CD4-positive, alpha-beta T cell (primary cell): ENCODE measurements around the gene TRAPPC6A. TPM values are rescaled to one million over a fixed set of nuclear protein-coding genes. Genes with fewer than 3 reads are reported as not detected.

ENCODE experiments used
- ATAC-seq: fragments of 200-7000 bp; cut with Tn5 transposase; one replicate; pipeline ENCODE4 v1.10.0; 2022; ENCODE audit warnings: mild to moderate bottlenecking; ENCODE audit not compliant: poor library complexity
- CTCF ChIA-PET: fragments of 350-600 bp; sonication (Branson Sonifier 250); formaldehyde crosslinking; loops from one replicate; lab custom pipeline; 2021; ENCODE audit warnings: antibody characterized with exemption, inconsistent platforms; lab: Charles Lee
- POLR2A ChIA-PET: fragments of 350-600 bp; sonication (Branson Sonifier 250); formaldehyde crosslinking; loops from one replicate; lab custom pipeline; 2021; ENCODE audit warnings: antibody characterized with exemption, inconsistent platforms; lab: Charles Lee
- DNase-seq, 14 experiments: peaks; one replicate each; pipeline ENCODE4 v3.0.0-alpha.2; 2013 to 2020; ENCODE audit warnings: mixed read lengths in 2 of 14
- H3K27ac ChIP-seq, 2 donors: one replicate each; pipeline versions ENCODE4 v1.5.1 to v1.7.0; 2013; ENCODE audit warnings: low read length in 2 of 2, low read depth in 1 of 2, mild to moderate bottlenecking in 1 of 2
- H3K27me3 ChIP-seq, 2 experiments: 1 replicate in 1 of 2; 2 replicates in 1 of 2; pipeline versions ENCODE4 v1.6.1 to v1.7.0; 2013; ENCODE audit warnings: low read length in 2 of 2, control low read depth in 1 of 2, mild to moderate bottlenecking in 1 of 2, moderate library complexity in 1 of 2; ENCODE audit not compliant: insufficient read depth in 2 of 2, control insufficient read depth in 1 of 2
- H3K36me3 ChIP-seq: one replicate; pipeline ENCODE4 v1.6.1; 2013; ENCODE audit warnings: low read length, control low read depth; ENCODE audit not compliant: insufficient read depth
- H3K4me1 ChIP-seq: one replicate; pipeline ENCODE4 v1.6.1; 2013; ENCODE audit warnings: low read length, control low read depth; ENCODE audit not compliant: insufficient read depth
- H3K4me3 ChIP-seq: one replicate; pipeline ENCODE4 v1.5.1; 2013; ENCODE audit warnings: mild to moderate bottlenecking, low read length, moderate library complexity
- H3K9me3 ChIP-seq, 2 experiments: 1 replicate in 1 of 2; 2 replicates in 1 of 2; pipeline versions ENCODE4 v1.6.1 to v1.7.0; 2013; ENCODE audit warnings: low read length in 2 of 2, mild to moderate bottlenecking in 2 of 2, control low read depth in 1 of 2, moderate library complexity in 1 of 2; ENCODE audit not compliant: control insufficient read depth in 1 of 2, insufficient read depth in 1 of 2
- H3K27ac Mint-ChIP-seq: one replicate; pipeline ENCODE4 v1.8.0; 2020; ENCODE audit warnings: mixed read lengths
- H3K27me3 Mint-ChIP-seq: one replicate; pipeline ENCODE4 v1.8.0; 2021; ENCODE audit warnings: mixed read lengths
- H3K36me3 Mint-ChIP-seq: one replicate; pipeline ENCODE4 v1.8.0; 2021; ENCODE audit warnings: low read depth, mixed read lengths
- H3K4me1 Mint-ChIP-seq: one replicate; pipeline ENCODE4 v1.8.0; 2021; ENCODE audit warnings: low read depth, mixed read lengths
- H3K4me3 Mint-ChIP-seq: one replicate; pipeline ENCODE4 v1.8.0; 2020; ENCODE audit warnings: mild to moderate bottlenecking, mixed read lengths
- H3K9me3 Mint-ChIP-seq: one replicate; pipeline ENCODE4 v1.8.0; 2020; ENCODE audit warnings: mixed read lengths
- CTCF ChIP-seq: fragments of 200-600 bp; IDR thresholded peaks from one replicate; pipeline ENCODE4 v1.8.0; 2022; ENCODE audit warnings: antibody characterized with exemption, mild to moderate bottlenecking
- intact Hi-C, 2 experiments: fragments of 100-400 bp; cut with DNase I in 1 of 2; cut with micrococcal nuclease in 1 of 2; formaldehyde crosslinking; loops; one replicate each; pipeline versions ENCODE4 v1.15.1 to v1.9.0; 2023 to 2025; cut with DNase I, micrococcal nuclease
- polyA plus RNA-seq, 2 donors: library from polyadenylated mRNA; unstranded; fragments of 120-200 nt; gene quantifications; one replicate each; pipeline ENCODE4 v1.2.1, GENCODE V29; 2013
- total RNA-seq, 174 experiments: library from RNA in 2 of 174; stranded (reverse) in 2 of 174; gene quantifications; one replicate each; pipeline ENCODE4 v1.2.3 and lab custom pipeline; 2021 to 2026

TRAPPC6A gene
- 10 to 100 TPM; 32.0 to 38.8 TPM for total RNA-seq
- polyA plus RNA-seq (2013, experiment 1 of 2): 71.9 TPM
- polyA plus RNA-seq (2013, experiment 2 of 2): 57.5 TPM
- 3.4 to 33.6 (median 14.6) reads per million in 172 experiments for total RNA-seq (lab: John Stamatoyannopoulos, UW)

GRCh38 chr19:45177817-45178261 lies at the start of gene TRAPPC6A:
TSS of gene TRAPPC6A (minus strand) at chr19:45178237. CDS start at chr19:45178218, 19 bp downstream.
- CTCF ChIA-PET: interaction anchor here (0.6 to 1.9 kb wide), 7 partner anchors 9 to 407 kb away, joined by 3 to 7 read pairs (median 5); partner anchors contain the start of gene PPP1R37
- intact Hi-C loops: loop anchor here (1.0 to 10.0 kb wide), 7 partner anchors 74 to 725 kb away; partner anchors contain the start of genes TOMM40 (in 2 of the 2), ERCC2 (in 1 of the 2), MARK4 (in 1 of the 2) and MYPOP (in 1 of the 2)

GRCh38 chr19:45224645-45225044 lies 46.6 kb upstream of the TRAPPC6A start:
- H3K27ac ChIP-seq: no peak overlapping the region
- H3K9me3 ChIP-seq: no peaks in the 10 kb centered on the region
- no peaks in the 10 kb centered on the region for H3K36me3 ChIP-seq
- DNase-seq (no peak), ATAC-seq (no peak)
- Mint-ChIP-seq H3K4me3 (no peak overlapping the region), H3K27ac (no peak overlapping the region), H3K4me1 (no peaks in the 10 kb centered on the region), H3K9me3 (no peaks in the 10 kb centered on the region), H3K36me3 (no peaks in the 10 kb centered on the region), H3K27me3 (peaks cover 33% of the 10 kb centered on the region)
- H3K4me1 ChIP-seq: no peaks in the 10 kb centered on the region
- H3K4me3 ChIP-seq: no peak overlapping the region
- POLR2A ChIA-PET: no interaction called here
- no peak for TF ChIP-seq CTCF
- peaks cover 2 to 5% of the 10 kb centered on the region in 2 experiments for H3K27me3 ChIP-seq
- intact Hi-C loops: loop anchor here in 1 of 2 experiments (5.0 kb wide), 1 partner anchor 48 kb away; no protein-coding TSS in a partner anchor
- CTCF ChIA-PET: no interaction called here

More at GRCh38 chr19:45177817-45178261, at the start of gene TRAPPC6A:
- no peaks in the 10 kb centered on the region for H3K27me3 Mint-ChIP-seq
- H3K9me3 ChIP-seq: no peaks in the 10 kb centered on the region
- H3K4me3 Mint-ChIP-seq: peak within 1 kb of the TSS; percentile 87
- peak within 1 kb of the TSS; percentile 86 to 91 for H3K27ac ChIP-seq
- H3K4me1 Mint-ChIP-seq: peaks cover 41% of the 10 kb centered on the region
- DNase-seq: no peak
- POLR2A ChIA-PET: interaction anchor here (0.8 to 2.8 kb wide), 18 partner anchors 8 to 685 kb away, joined by 3 to 81 read pairs (median 6); partner anchors contain the start of genes CLASRP, CLPTM1, PPP1R37 and RELB
- peaks cover 62% of the 10 kb centered on the region for H3K4me1 ChIP-seq
- H3K36me3 Mint-ChIP-seq: peaks cover 15% of the 10 kb centered on the region
- H3K27me3 ChIP-seq: no peaks in the 10 kb centered on the region
- TF ChIP-seq CTCF: no peak
- H3K4me3 ChIP-seq: peak within 1 kb of the TSS; percentile 93
- H3K27ac Mint-ChIP-seq: peak within 1 kb of the TSS; percentile 84
- no peaks in the 10 kb centered on the region for H3K9me3 Mint-ChIP-seq
- ATAC-seq: no peak
- H3K36me3 ChIP-seq: peaks cover 15% of the 10 kb centered on the region

GRCh38 chr19:45223879-45224278 lies 45.8 kb upstream of the TRAPPC6A start:
- CTCF ChIA-PET: no interaction called here

More at GRCh38 chr19:45223879-45224278, 45.8 kb upstream of the TRAPPC6A start:
- peaks cover 2 to 5% of the 10 kb centered on the region in 2 experiments for H3K27me3 ChIP-seq
- no peak overlapping the region for H3K4me3 ChIP-seq
- no peaks in the 10 kb centered on the region for H3K9me3 ChIP-seq
- Mint-ChIP-seq H3K27me3 (peaks cover 37% of the 10 kb centered on the region), H3K4me1 (no peaks in the 10 kb centered on the region), H3K4me3 (no peak overlapping the region), H3K36me3 (no peaks in the 10 kb centered on the region), H3K9me3 (no peaks in the 10 kb centered on the region), H3K27ac (no peak overlapping the region)
- POLR2A ChIA-PET: no interaction called here
- ATAC-seq (no peak), DNase-seq (no peak)
- no peak overlapping the region for H3K27ac ChIP-seq
- H3K36me3 ChIP-seq: no peaks in the 10 kb centered on the region
- intact Hi-C loops: no loop called here
- no peak for TF ChIP-seq CTCF
- no peaks in the 10 kb centered on the region for H3K4me1 ChIP-seq
